ENCODE results near the gene SRA1. TPM values are rescaled to one million over a fixed set of nuclear protein-coding genes. Genes with fewer than 3 reads are reported as not detected.
A peak's percentile ranks its signal among the peaks of the same experiment; 100 is the strongest.

Gene SRA1
- total RNA-seq, 2 experiments from 2014 or later: 38.0 to 39.6 TPM

DNA sequence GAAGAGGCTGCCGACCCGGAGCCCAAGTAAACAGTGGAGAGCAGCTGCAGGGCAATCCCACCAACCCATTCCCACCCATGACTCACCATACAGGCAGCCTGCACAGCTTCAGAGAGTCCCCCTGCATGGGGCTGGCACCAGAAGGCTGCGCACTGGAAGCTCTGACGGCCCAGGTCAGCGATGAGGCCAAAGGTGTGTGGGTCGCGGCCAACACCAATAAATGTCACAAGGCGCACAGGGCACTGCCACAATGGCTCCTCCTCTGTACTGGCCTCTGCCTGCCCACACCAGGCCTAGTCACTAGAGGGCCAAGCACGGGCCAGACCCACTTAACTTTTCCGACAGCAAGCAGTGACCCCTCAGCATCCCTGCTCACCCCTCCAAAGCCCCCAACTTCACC lies 3.0 kb upstream of the SRA1 start:
- peaks cover 35% of the 10 kb centered on the region for H3K4me1 Mint-ChIP-seq (ENCODE audit: low read depth)
- no peaks in the 10 kb centered on the region for H3K27me3 Mint-ChIP-seq (ENCODE audit: low read depth)
- H3K36me3 Mint-ChIP-seq (ENCODE audit: low read depth): peaks cover 17% of the 10 kb centered on the region
- intact Hi-C loops (cut with micrococcal nuclease): loop anchor here (5.0 kb wide), 3 partner anchors 383 to 1057 kb away; partner anchors contain the start of genes CYSTM1, DIAPH1 and PURA
- H3K4me3 Mint-ChIP-seq: no peak overlapping the region
- CTCF ChIA-PET: interaction anchor here (0.6 kb wide), 1 partner anchor 75 kb away, joined by 3 read pairs; no protein-coding TSS in a partner anchor
- no peaks in the 10 kb centered on the region for H3K9me3 Mint-ChIP-seq
- H3K27ac Mint-ChIP-seq: no peak overlapping the region
- DNase-seq: no peak

DNA sequence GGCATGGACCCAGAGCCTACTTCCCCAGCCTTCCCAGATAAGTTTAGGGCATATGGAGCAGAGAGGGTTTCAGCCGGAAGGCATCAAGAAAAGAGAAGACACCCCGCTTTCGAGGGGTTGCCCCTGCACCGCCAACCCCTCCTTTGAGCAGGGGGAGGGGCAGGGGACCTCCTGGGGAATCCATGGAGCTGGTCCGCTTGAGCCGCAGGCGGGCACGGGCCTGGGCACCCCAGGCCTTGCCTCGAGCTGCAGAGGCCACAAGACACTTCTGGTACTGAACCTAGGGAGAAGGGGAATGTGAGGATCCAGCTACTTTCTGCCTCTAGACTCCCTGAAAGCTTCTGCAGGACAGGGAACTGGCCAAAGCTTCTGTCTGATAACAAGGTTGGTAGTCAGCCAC lies 1.3 kb upstream of the SRA1 start:
- peaks cover 43% of the 10 kb centered on the region for H3K4me1 Mint-ChIP-seq (ENCODE audit: low read depth)
- no peaks in the 10 kb centered on the region for H3K9me3 Mint-ChIP-seq
- intact Hi-C loops (cut with micrococcal nuclease): loop anchor here (10.0 kb wide), 1 partner anchor 1264 kb away; the partner anchor contains the start of gene MATR3
- DNase-seq: no peak
- H3K36me3 Mint-ChIP-seq (ENCODE audit: low read depth): peaks cover 16% of the 10 kb centered on the region
- no peak overlapping the region for H3K4me3 Mint-ChIP-seq
- H3K27me3 Mint-ChIP-seq (ENCODE audit: low read depth): no peaks in the 10 kb centered on the region
- CTCF ChIA-PET: interaction anchor here (1.6 to 3.0 kb wide), 2 partner anchors 11 to 74 kb away, joined by 4 to 17 read pairs; partner anchors contain the start of genes CD14 and EIF4EBP3
- peak overlapping the region; percentile 93 for H3K27ac Mint-ChIP-seq

DNA sequence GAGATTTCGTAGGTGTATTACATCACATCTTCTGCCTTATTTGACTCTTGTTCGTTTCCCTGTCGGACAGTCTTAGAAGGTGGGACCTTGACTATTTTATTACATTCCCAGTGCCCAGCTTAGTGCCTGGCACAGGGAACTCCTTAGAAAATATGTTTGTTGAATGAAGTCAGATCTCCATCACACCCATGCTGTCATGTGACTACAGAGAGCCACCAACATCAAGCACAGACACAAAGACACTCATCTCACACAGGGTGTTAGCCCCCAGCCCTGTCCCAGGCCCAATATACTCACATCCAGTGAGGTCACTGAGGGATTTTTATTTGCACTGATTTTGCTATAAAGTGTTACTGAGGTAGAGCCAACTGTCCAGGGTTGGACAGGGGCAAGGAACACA lies 692 bp upstream of the SRA1 start:
- H3K36me3 Mint-ChIP-seq (ENCODE audit: low read depth): peaks cover 22% of the 10 kb centered on the region
- no peak for DNase-seq
- H3K4me3 Mint-ChIP-seq: peak overlapping the region; percentile 79
- no peaks in the 10 kb centered on the region for H3K9me3 Mint-ChIP-seq
- H3K4me1 Mint-ChIP-seq (ENCODE audit: low read depth): peaks cover 44% of the 10 kb centered on the region
- CTCF ChIA-PET: interaction anchor here (1.0 to 3.0 kb wide), 3 partner anchors 10 to 133 kb away, joined by 3 to 17 read pairs (median 4); partner anchors contain the start of genes CD14 and EIF4EBP3
- H3K27ac Mint-ChIP-seq: peak overlapping the region; percentile 93
- no peaks in the 10 kb centered on the region for H3K27me3 Mint-ChIP-seq (ENCODE audit: low read depth)
- intact Hi-C loops (cut with micrococcal nuclease): loop anchor here (1.0 to 10.0 kb wide), 6 partner anchors 11 to 1263 kb away; partner anchors contain the start of genes ANKHD1, EIF4EBP3, HARS1 and HARS2

- CTCF ChIA-PET: no interaction called here
- Mint-ChIP-seq H3K4me1 (ENCODE audit: low read depth) (peaks cover 54% of the 10 kb centered on the region), H3K36me3 (ENCODE audit: low read depth) (peaks cover 26% of the 10 kb centered on the region), H3K27me3 (ENCODE audit: low read depth) (no peaks in the 10 kb centered on the region), H3K9me3 (no peaks in the 10 kb centered on the region), H3K4me3 (peak overlapping the region; percentile 79), H3K27ac (peak overlapping the region; percentile 93)
- intact Hi-C loops (cut with micrococcal nuclease): loop anchor here (1.0 to 10.0 kb wide), 7 partner anchors 8 to 1262 kb away; partner anchors contain the start of genes APBB3, HARS1, HARS2 and MATR3
- DNase-seq: no peak
These were observed 835 bp downstream of the SRA1 start for GRCh38 chr5:140556438-140556837.

DNA sequence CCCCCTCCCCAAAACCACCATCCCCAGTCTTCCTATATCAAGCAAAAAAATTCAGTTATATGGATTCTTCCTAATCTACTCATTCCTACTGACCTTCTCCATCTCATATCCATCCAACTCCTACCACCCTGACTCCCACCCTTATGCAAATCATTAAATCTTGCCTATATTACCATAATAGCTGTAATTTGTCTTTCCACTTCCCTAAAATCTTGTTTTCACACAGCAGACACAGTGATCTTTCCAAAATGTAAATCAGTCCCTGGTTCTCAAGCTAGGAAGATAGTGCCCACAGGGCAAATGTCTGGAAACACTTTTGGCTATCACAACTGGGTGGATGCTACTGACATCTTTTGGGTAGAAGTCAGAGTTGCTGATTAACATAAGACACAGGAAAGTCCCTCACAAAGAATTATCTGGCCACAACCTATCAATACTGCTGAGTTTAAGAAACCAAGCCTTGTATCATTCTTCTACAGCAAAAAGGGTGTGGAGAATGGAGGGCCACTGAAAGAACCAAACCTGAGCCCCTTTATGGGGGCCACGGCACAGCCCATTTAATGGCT lies 1.4 kb downstream of the SRA1 start:
- peaks cover 60% of the 10 kb centered on the region for H3K4me1 Mint-ChIP-seq (ENCODE audit: low read depth)
- CTCF ChIA-PET: no interaction called here

DNA sequence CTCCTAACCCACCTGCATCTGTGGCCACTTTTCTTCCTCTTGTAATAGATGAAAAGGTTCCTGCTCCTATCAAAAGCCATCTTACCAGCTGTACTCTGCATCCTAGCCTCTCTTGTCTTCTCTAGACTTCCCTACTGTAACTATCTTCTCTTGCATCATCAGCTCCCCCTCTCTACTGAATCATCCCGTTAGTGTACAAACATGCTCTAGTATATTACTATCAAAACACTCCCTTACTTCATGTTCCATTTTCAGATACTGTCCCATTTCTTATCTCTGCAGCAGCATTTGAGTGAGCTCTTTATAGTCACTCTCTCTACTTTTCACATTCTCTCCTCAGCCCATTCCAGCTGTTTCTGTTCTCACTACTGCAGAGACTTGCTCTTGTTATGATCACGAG lies 2.8 kb downstream of the SRA1 start:
- Mint-ChIP-seq H3K27ac (peak overlapping the region; percentile 89), H3K36me3 (ENCODE audit: low read depth) (peaks cover 39% of the 10 kb centered on the region), H3K4me1 (ENCODE audit: low read depth) (peaks cover 71% of the 10 kb centered on the region), H3K27me3 (ENCODE audit: low read depth) (no peaks in the 10 kb centered on the region), H3K4me3 (peak overlapping the region; percentile 51), H3K9me3 (no peaks in the 10 kb centered on the region)
- CTCF ChIA-PET: interaction anchor here (0.5 to 0.9 kb wide), 7 partner anchors 11 to 805 kb away, joined by 3 to 6 read pairs (median 4); no protein-coding TSS in a partner anchor
- DNase-seq: no peak
- intact Hi-C loops (cut with micrococcal nuclease): loop anchor here (5.0 to 10.0 kb wide), 2 partner anchors 302 to 1260 kb away; partner anchors contain the start of gene MATR3

More for the DNA sequence above, 1.4 kb downstream of the SRA1 start:
- no peak for DNase-seq
- intact Hi-C loops (cut with micrococcal nuclease): loop anchor here (1.0 to 10.0 kb wide), 7 partner anchors 8 to 1261 kb away; partner anchors contain the start of genes APBB3, HARS1, HARS2 and MATR3
- Mint-ChIP-seq H3K4me3 (peak overlapping the region; percentile 79), H3K27me3 (ENCODE audit: low read depth) (no peaks in the 10 kb centered on the region), H3K9me3 (no peaks in the 10 kb centered on the region), H3K27ac (peak overlapping the region; percentile 93), H3K36me3 (ENCODE audit: low read depth) (peaks cover 29% of the 10 kb centered on the region)

DNA sequence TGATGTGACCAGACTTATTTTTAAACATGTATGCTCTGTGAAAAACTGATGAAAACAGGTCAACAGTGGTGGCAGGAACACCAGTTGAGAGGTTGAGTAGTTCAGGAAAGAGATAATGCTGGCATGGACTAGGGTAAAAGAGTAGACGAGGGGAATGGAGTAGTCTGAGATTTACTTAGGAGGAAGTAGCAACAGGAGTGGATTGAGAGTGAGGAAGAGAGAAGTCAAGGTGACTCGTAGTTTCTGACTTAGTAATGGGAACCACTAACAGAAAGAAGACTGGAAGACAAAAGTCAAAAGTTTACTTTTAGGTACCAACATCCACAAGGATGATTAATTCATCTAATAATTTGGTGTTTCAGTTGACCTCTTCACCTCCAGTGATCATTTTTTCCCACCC lies 3.6 kb downstream of the SRA1 start:
- intact Hi-C loops (cut with micrococcal nuclease): loop anchor here (1.0 to 10.0 kb wide), 3 partner anchors 20 to 1259 kb away; partner anchors contain the start of gene MATR3
- CTCF ChIA-PET: interaction anchor here (0.6 kb wide), 2 partner anchors 157 to 1347 kb away, joined by 4 to 9 read pairs; no protein-coding TSS in a partner anchor
- Mint-ChIP-seq H3K4me1 (ENCODE audit: low read depth) (peaks cover 79% of the 10 kb centered on the region), H3K9me3 (no peaks in the 10 kb centered on the region), H3K36me3 (ENCODE audit: low read depth) (peaks cover 47% of the 10 kb centered on the region), H3K27ac (peak overlapping the region; percentile 89), H3K27me3 (ENCODE audit: low read depth) (no peaks in the 10 kb centered on the region), H3K4me3 (peak overlapping the region; percentile 46)
- no peak for DNase-seq

DNA sequence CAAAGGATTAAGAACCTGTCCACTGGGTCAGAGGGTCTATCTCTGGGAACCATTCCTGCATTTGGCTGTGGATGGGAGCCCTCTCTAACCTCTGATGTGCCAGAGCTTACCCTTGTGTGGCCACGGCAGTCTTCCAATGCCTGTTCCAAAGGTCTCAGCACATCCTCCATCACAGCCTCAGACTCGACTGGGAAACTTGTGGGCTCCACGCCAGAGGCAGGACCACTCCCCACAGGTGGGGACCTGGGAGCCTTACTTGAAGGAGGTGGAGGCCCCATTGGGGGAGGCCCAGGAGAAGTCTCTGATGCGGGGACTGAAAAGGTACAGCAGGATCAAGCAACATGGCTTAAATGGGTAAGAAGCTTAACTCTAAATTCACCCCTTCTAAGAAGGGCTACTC lies 5.4 kb downstream of the SRA1 start:
- CTCF ChIA-PET: interaction anchor here (0.7 to 1.0 kb wide), 2 partner anchors 83 to 270 kb away, joined by 3 read pairs; partner anchors contain the start of gene PCDHA5
- Mint-ChIP-seq H3K9me3 (no peaks in the 10 kb centered on the region), H3K36me3 (ENCODE audit: low read depth) (peaks cover 48% of the 10 kb centered on the region), H3K4me1 (ENCODE audit: low read depth) (peaks cover 81% of the 10 kb centered on the region), H3K27ac (no peak overlapping the region), H3K4me3 (no peak overlapping the region), H3K27me3 (ENCODE audit: low read depth) (no peaks in the 10 kb centered on the region)
- intact Hi-C loops (cut with micrococcal nuclease): loop anchor here (5.0 to 10.0 kb wide), 2 partner anchors 300 to 1257 kb away; partner anchors contain the start of gene MATR3
- DNase-seq: no peak

- Mint-ChIP-seq H3K4me3 (no peak overlapping the region), H3K27ac (peak overlapping the region; percentile 64), H3K9me3 (no peaks in the 10 kb centered on the region), H3K4me1 (ENCODE audit: low read depth) (peaks cover 69% of the 10 kb centered on the region), H3K27me3 (ENCODE audit: low read depth) (no peaks in the 10 kb centered on the region), H3K36me3 (ENCODE audit: low read depth) (peaks cover 38% of the 10 kb centered on the region)
- DNase-seq: no peak
- CTCF ChIA-PET: no interaction called here
- intact Hi-C loops (cut with micrococcal nuclease): loop anchor here (5.0 to 10.0 kb wide), 2 partner anchors 298 to 1256 kb away; partner anchors contain the start of gene MATR3
These were observed 6.9 kb downstream of the SRA1 start for GRCh38 chr5:140550147-140551079.

DNA sequence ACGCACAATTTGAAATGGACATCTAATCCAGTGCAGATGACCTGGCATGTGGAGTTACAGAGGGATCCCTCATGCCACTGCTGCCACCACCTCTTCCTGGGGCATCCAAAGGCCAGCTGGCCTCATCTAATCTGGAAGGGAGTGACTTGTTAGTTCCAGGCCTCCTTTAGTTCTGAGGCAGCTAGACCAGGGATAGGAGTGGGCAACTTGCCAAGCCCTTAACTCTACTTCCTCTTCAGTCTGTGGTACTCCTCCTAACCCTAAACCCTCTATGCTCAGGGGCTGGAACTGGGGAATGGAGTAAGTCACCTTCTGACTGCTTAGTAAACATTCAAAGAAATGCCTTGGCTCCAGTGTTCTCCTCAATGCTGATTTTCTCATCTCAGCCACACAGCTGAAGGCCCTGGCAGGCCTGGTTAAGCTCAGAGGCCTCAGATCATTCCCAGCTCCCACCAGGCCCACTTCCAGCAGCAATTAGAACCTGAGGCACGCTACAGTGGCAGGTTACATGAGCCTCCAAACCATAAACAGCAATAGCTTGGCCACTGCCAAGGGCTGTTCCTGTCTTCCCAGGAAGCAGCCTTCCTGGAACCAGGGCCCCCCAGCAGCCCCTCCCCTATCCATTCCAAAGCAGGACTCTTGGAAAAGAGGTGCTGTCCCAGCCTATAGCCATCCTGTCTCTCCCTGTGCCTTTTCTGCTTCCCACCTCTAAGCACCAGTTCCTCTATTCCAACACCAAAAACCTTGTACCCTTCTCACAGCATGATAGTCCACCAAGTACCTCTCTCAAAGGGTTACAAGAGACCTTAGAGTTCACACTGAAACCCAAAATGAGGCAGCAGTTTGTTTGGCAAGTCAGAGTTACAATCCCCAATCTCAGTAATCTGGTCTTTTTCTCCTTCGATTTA lies 7.8 kb downstream of the SRA1 start:
- no peak overlapping the region for H3K4me3 Mint-ChIP-seq
- intact Hi-C loops (cut with micrococcal nuclease): loop anchor here (5.0 to 10.0 kb wide), 2 partner anchors 297 to 1255 kb away; partner anchors contain the start of gene MATR3
- H3K36me3 Mint-ChIP-seq (ENCODE audit: low read depth): peaks cover 39% of the 10 kb centered on the region
- no peak for DNase-seq
- CTCF ChIA-PET: interaction anchor here (1.2 to 3.2 kb wide), 2 partner anchors 15 to 86 kb away, joined by 3 to 18 read pairs; no protein-coding TSS in a partner anchor
- peak overlapping the region; percentile 94 for H3K27ac Mint-ChIP-seq
- no peaks in the 10 kb centered on the region for H3K27me3 Mint-ChIP-seq (ENCODE audit: low read depth)
- H3K4me1 Mint-ChIP-seq (ENCODE audit: low read depth): peaks cover 60% of the 10 kb centered on the region
- H3K9me3 Mint-ChIP-seq: no peaks in the 10 kb centered on the region

DNA sequence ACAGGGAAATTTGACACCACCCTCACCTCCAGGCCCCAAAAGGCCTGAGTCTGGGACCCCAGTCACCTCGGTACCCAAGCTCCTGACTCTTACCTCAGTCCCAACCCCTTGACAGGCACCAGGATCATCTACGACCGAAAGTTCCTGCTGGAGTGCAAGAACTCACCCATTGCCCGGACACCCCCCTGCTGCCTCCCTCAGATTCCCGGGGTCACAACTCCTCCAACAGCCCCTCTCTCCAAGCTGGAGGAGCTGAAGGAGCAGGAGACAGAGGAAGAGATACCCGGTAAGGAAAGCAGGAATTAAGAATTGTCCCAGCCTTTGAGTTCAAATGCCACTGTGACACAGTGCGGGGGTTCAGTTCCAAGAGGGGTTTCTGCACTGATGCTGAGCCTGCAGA lies 8.5 kb downstream of the SRA1 start:
- CTCF ChIA-PET: interaction anchor here (1.2 to 3.2 kb wide), 3 partner anchors 9 to 87 kb away, joined by 3 to 18 read pairs (median 17); partner anchors contain the start of gene SRA1
- DNase-seq: no peak
- intact Hi-C loops (cut with micrococcal nuclease): no loop called here
- Mint-ChIP-seq H3K9me3 (no peaks in the 10 kb centered on the region), H3K4me3 (peak overlapping the region; percentile 87), H3K27me3 (ENCODE audit: low read depth) (no peaks in the 10 kb centered on the region), H3K4me1 (ENCODE audit: low read depth) (peaks cover 53% of the 10 kb centered on the region), H3K36me3 (ENCODE audit: low read depth) (peaks cover 40% of the 10 kb centered on the region), H3K27ac (peak overlapping the region; percentile 94)

All from activated naive CD4-positive, alpha-beta T cell treated with anti-CD3 and anti-CD28 coated beads for 36 hours (primary cell).